ENCODE results near the gene GGT6.
A peak's percentile ranks its signal among the peaks of the same experiment; 100 is the strongest.
"Not testable (repeated sequence)": the region's sequence is repeated elsewhere in the genome, so short reads cannot be mapped to it uniquely, and the experiment has no call there.

The GGT6 gene

GRCh38 chr17:4591529-4591928 is 31.2 kb upstream of the GGT6 start:
- no peak for DNase-seq

- no peak for DNase-seq
These were observed 30.6 kb upstream of the GGT6 start for GRCh38 chr17:4590981-4591453.

GRCh38 chr17:4590042-4590441 is 29.7 kb upstream of the GGT6 start:
- not testable (repeated sequence) for DNase-seq

- no peak for DNase-seq
These were observed 28.7 kb upstream of the GGT6 start for GRCh38 chr17:4588898-4589625.

- DNase-seq, result no peak
These were observed 28.0 kb upstream of the GGT6 start for GRCh38 chr17:4588391-4588790.

GRCh38 chr17:4587803-4588202 is 27.4 kb upstream of the GGT6 start:
- no peak for DNase-seq

GRCh38 chr17:4587195-4587594 is 26.8 kb upstream of the GGT6 start:
- DNase-seq, result no peak

GRCh38 chr17:4586043-4586442 is 25.7 kb upstream of the GGT6 start:
- DNase-seq, result no peak

GRCh38 chr17:4585638-4585994 is 25.2 kb upstream of the GGT6 start:
- no peak for DNase-seq

- no peak for DNase-seq
These were observed 24.7 kb upstream of the GGT6 start for GRCh38 chr17:4584917-4585637.

- no peak for DNase-seq
These were observed 23.9 kb upstream of the GGT6 start, which contains the start of gene SMTNL2 for GRCh38 chr17:4584101-4584916. SMTNL2 (plus strand) TSS chr17:4584529; CDS start chr17:4584606, 77 bp downstream.

GRCh38 chr17:4583782-4584100 is 23.4 kb upstream of the GGT6 start:
- peak; percentile 22 for DNase-seq

GRCh38 chr17:4583206-4583605 is 22.8 kb upstream of the GGT6 start:
- no peak for DNase-seq

GRCh38 chr17:4582691-4583090 is 22.3 kb upstream of the GGT6 start:
- DNase-seq, result no peak

GRCh38 chr17:4582101-4582501 is 21.7 kb upstream of the GGT6 start:
- DNase-seq, result no peak

- no peak for DNase-seq
These were observed 19.9 kb upstream of the GGT6 start for GRCh38 chr17:4580291-4580690.

- no peak for DNase-seq
These were observed 19.3 kb upstream of the GGT6 start for GRCh38 chr17:4579678-4580077.

GRCh38 chr17:4578349-4578748 is 18.0 kb upstream of the GGT6 start:
- DNase-seq, result not testable (repeated sequence)

GRCh38 chr17:4577386-4577993 is 17.1 kb upstream of the GGT6 start:
- no peak for DNase-seq

GRCh38 chr17:4576729-4577322 is 16.4 kb upstream of the GGT6 start:
- DNase-seq, result no peak

- DNase-seq, result no peak
These were observed 15.8 kb upstream of the GGT6 start for GRCh38 chr17:4576161-4576558.

GRCh38 chr17:4574448-4575045 is 14.2 kb upstream of the GGT6 start:
- no peak for DNase-seq
